Esophagus squamous epithelium (tissue), 4 donors: ENCODE results near the gene KLHL6.

ENCODE experiments used
- CTCF ChIP-seq, 6 experiments: fragments of 450-650 bp in 4 of 6; fragments of 200-600 bp in 2 of 6; sonication (generic) in 2 of 6; IDR thresholded peaks; one replicate each; pipeline ENCODE4 v1.5.1; 2016 to 2019; ENCODE audit warnings: antibody characterized with exemption in 6 of 6, mild to moderate bottlenecking in 4 of 6, moderate library complexity in 4 of 6
- POLR2A ChIP-seq, 4 donors: fragments of 450-650 bp; IDR thresholded peaks; one replicate each; pipeline ENCODE4 v1.6.1; 2017; ENCODE audit warnings: antibody characterized with exemption in 4 of 4, mild to moderate bottlenecking in 4 of 4, moderate library complexity in 3 of 4

DNA sequence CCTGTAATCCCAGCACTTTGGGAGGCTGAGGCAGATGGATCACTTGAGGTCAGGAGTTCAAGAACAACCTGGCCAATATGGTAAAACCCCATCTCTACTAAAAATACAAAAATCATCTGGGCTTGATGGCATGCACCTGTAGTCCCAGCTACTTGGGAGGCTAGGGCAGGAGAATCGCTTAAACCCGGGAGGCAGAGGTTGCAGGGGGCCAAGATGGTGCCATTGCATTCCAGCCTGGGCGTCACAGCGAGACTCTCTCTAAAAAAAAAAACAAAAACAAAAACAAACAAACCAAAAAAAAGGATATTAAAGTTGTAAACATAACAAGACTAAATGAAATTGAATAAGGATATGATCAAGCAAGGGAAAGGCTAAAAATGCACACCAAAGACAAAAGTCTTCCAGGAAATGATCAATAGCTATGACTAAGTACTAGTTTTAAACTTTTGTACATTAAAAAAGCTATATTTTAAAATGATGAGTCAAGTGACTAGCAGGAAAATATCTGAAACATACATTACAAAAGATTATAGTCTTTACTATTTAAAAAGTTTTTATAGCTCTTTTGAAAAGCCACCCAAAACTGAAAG, 28.6 kb downstream of the KLHL6 start:
- TF ChIP-seq CTCF (IDR thresholded peaks at IDR 0.05) (no peak), POLR2A (IDR thresholded peaks at IDR 0.05) (no peak)
